ENCODE data around the gene RAB30.

RAB30 gene

DNA sequence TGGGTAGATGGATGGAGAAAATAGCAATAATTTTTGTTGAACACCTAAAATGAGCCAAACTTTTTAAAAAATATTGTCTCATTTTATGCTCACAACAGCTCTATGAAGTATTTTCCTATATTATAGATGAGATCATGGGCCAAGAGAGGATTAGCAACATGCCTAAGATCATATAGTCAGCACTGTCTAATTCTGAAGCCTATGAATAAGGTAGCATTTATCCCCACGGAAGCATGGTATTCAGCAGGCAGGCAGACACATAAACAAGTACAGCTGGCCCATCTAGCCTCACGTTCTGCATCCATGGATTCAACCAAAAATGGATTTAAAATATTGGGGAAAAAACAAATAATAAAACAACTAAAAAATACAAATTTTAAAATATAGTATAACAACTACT is 21.9 kb upstream of the RAB30 start:
- Mint-ChIP-seq H3K4me3 (no peak overlapping the region), H3K9me3 (no peaks in the 10 kb centered on the region), H3K4me1 (peaks cover 5% of the 10 kb centered on the region), H3K27me3 (ENCODE audit: low read depth) (no peaks in the 10 kb centered on the region), H3K36me3 (ENCODE audit: low read depth) (no peaks in the 10 kb centered on the region), H3K27ac (no peak overlapping the region)
- TF ChIP-seq, protein P1, sequence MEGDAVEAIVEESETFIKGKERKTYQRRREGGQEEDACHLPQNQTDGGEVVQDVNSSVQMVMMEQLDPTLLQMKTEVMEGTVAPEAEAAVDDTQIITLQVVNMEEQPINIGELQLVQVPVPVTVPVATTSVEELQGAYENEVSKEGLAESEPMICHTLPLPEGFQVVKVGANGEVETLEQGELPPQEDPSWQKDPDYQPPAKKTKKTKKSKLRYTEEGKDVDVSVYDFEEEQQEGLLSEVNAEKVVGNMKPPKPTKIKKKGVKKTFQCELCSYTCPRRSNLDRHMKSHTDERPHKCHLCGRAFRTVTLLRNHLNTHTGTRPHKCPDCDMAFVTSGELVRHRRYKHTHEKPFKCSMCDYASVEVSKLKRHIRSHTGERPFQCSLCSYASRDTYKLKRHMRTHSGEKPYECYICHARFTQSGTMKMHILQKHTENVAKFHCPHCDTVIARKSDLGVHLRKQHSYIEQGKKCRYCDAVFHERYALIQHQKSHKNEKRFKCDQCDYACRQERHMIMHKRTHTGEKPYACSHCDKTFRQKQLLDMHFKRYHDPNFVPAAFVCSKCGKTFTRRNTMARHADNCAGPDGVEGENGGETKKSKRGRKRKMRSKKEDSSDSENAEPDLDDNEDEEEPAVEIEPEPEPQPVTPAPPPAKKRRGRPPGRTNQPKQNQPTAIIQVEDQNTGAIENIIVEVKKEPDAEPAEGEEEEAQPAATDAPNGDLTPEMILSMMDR (IDR thresholded peaks at IDR 0.05; ENCODE audit: unreplicated experiment in 3 of 3), result no peak

DNA sequence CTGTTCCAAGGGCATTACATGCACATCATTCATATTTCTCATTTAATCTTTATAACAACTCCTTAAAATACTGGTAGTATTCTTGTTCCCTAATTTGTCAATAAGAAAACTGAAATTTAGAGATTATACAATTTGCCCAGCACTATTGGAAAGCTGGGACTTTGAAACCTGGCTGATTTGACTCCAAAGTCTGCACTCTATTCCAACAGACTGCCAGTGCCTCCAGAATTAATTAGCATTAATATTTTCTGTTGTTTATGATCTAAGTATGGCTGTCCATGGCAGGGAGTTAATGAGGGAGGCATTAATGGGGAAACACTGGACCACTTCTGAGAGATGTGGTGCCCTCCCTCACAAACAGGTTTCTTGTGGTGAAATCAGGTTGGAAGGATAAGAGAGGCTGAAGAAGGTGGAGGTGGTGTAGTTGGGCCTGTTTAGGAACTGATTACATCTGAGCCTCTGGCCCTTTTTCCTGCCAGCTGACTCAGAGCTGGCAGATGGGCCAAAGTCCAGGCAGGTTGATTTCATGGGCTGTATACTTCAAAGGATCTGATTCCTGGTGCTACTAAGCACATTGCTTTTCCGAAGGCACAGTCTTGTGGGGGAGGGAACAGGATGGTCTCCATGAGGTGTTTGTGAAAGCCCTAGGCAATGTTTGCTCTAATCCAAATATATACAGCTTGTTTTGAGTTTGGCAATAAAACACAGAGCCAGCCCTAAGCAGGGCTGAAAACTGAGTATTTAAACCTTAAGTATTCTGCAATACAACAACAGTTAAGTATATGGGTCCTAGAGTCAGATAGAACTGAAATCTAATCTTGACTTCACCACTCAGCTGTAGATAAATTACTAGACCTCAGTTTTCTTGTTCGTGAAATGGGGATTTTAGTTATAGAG is 21.0 kb upstream of the RAB30 start:
- Mint-ChIP-seq H3K9me3 (no peaks in the 10 kb centered on the region), H3K36me3 (ENCODE audit: low read depth) (no peaks in the 10 kb centered on the region), H3K4me3 (no peak overlapping the region)

DNA sequence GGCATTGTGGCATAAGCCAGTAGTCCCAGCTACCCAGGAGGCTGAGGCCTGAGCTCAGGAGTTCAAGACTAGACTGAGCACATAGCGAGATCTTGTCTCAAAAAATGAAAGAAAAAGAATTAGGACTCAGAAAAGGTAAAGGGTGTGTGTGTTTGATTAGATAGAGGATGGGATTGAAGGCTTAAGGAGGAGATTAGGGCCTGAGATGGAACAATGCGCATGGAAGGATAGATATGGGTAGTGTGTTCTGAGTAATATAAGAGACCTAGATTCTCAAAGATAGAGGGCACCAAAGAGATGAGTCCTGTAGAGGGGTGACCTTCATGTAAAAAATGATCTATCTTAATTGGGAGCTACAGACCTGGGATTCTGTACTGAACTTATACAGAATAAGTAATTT is 17.3 kb upstream of the RAB30 start:
- TF ChIP-seq, protein P1 (IDR thresholded peaks at IDR 0.05; ENCODE audit: unreplicated experiment in 3 of 3), result no peak
- peaks cover 4% of the 10 kb centered on the region for H3K4me1 Mint-ChIP-seq
- no peaks in the 10 kb centered on the region for H3K36me3 Mint-ChIP-seq (ENCODE audit: low read depth)
- no peaks in the 10 kb centered on the region for H3K9me3 Mint-ChIP-seq
- H3K4me3 Mint-ChIP-seq, result no peak overlapping the region
- H3K27ac Mint-ChIP-seq, result no peak overlapping the region
- no peaks in the 10 kb centered on the region for H3K27me3 Mint-ChIP-seq (ENCODE audit: low read depth)

More for the DNA sequence above, 21.0 kb upstream of the RAB30 start:
- H3K4me1 Mint-ChIP-seq, result peaks cover 5% of the 10 kb centered on the region
- H3K27ac Mint-ChIP-seq, result peak overlapping the region; percentile 68 to 84 (median 75)
- TF ChIP-seq, protein P1 (IDR thresholded peaks at IDR 0.05; ENCODE audit: unreplicated experiment in 3 of 3), result no peak
- H3K27me3 Mint-ChIP-seq (ENCODE audit: low read depth), result no peaks in the 10 kb centered on the region

DNA sequence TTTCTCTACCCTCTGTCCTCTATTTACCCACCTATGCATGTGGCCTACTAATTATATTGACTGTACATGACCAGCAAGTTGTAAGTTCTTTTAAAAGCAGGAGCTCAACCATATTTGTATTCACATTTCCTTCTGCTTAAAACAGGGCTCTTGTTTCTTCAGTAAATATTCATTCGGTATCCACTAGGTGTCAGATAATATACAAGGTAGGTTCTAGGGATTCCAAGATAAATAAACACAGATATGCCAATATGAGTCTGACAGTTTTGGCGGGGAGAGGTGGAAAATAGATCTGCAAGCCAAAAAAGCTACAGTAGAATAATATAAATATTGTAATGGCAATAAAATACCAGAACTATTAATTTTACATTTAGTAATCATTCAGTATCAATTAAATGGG is 15.3 kb upstream of the RAB30 start:
- Mint-ChIP-seq H3K27me3 (ENCODE audit: low read depth) (no peaks in the 10 kb centered on the region), H3K36me3 (ENCODE audit: low read depth) (no peaks in the 10 kb centered on the region), H3K9me3 (no peaks in the 10 kb centered on the region), H3K4me1 (peaks cover 4% of the 10 kb centered on the region), H3K4me3 (no peak overlapping the region), H3K27ac (no peak overlapping the region)
- TF ChIP-seq, protein P1 (IDR thresholded peaks at IDR 0.05; ENCODE audit: unreplicated experiment in 3 of 3), result peak in 2 of 3 experiments; percentile 12 to 23

DNA sequence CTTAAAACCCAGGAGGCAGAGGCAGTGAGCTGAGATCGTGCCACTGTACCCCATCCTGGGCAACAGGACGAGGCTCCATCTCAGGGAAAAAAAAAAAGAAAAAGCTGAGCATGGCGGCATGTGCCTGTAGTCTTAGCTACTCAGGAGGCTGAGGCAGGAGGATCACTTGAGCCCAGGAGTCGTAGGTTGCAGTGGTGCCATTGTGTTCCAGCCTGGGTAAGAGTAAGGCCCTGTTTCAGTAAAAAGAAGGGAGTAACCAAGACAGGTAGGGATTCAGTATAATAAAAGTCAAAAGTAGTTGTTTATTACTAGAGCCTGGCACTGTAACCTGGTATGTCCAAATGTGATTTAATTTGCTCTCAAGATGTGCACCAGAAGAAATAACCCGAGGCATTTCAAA is 8.1 kb upstream of the RAB30 start:
- H3K36me3 Mint-ChIP-seq (ENCODE audit: low read depth), result peaks cover 4% of the 10 kb centered on the region
- no peak overlapping the region for H3K4me3 Mint-ChIP-seq
- H3K4me1 Mint-ChIP-seq, result no peaks in the 10 kb centered on the region
- H3K9me3 Mint-ChIP-seq, result no peaks in the 10 kb centered on the region
- no peaks in the 10 kb centered on the region for H3K27me3 Mint-ChIP-seq (ENCODE audit: low read depth)
- H3K27ac Mint-ChIP-seq, result no peak overlapping the region
- TF ChIP-seq, protein P1 (IDR thresholded peaks at IDR 0.05; ENCODE audit: unreplicated experiment in 3 of 3), result no peak

DNA sequence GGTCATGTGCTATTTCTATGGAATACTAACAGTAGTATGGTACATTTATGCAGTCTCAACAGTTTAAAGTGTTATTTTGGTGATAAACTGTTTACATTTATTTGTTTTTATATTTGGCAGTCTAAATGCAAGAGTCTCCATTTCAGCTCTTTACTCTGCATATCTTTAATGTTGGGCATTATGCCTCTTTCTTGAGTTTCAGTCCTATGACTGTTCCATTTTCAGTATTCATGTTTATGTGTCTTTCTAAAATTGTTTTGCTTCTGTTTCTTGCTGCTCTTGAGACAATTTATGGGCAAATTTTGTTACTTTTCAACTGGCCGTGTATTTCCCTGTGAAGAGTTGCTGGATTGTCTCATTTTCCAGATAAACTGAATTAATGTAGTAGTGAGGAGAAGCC is 6.6 kb upstream of the RAB30 start:
- Mint-ChIP-seq H3K9me3 (no peaks in the 10 kb centered on the region), H3K4me1 (peaks cover 7% of the 10 kb centered on the region), H3K27ac (no peak overlapping the region), H3K27me3 (ENCODE audit: low read depth) (no peaks in the 10 kb centered on the region), H3K36me3 (ENCODE audit: low read depth) (peaks cover 13% of the 10 kb centered on the region), H3K4me3 (no peak overlapping the region)
- TF ChIP-seq, protein P1 (IDR thresholded peaks at IDR 0.05; ENCODE audit: unreplicated experiment in 3 of 3), result no peak

Measured in nephron (organoid).